ENCODE results near the gene RSPO3.
A peak's percentile ranks its signal among the peaks of the same experiment; 100 is the strongest.
"Not testable (repeated sequence)": the region's sequence is repeated elsewhere in the genome, so short reads cannot be mapped to it uniquely, and the experiment has no call there.

RSPO3 gene

DNA sequence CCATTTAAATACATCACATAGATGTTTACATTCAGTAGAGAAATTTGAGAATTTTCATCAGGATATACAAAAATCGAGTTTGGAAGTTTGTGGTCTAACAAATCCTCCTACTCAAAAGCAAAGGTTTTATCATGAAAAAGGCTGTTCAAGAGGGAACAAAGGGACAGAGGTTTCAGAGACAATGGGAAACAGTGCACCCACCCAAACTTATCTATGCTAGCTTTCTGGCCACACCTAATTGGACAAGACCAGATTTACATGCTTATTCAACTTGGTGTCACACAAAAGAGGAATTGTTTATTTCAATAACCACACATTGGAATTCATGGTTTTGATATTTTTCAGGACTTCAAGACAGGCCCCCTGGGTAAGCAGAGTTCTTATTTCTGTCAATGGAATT is 28.4 kb upstream of the RSPO3 start:
- no peaks in the 10 kb centered on the region for H3K9me3 ChIP-seq
- H3K4me1 ChIP-seq = no peaks in the 10 kb centered on the region
- TF ChIP-seq, protein P1, sequence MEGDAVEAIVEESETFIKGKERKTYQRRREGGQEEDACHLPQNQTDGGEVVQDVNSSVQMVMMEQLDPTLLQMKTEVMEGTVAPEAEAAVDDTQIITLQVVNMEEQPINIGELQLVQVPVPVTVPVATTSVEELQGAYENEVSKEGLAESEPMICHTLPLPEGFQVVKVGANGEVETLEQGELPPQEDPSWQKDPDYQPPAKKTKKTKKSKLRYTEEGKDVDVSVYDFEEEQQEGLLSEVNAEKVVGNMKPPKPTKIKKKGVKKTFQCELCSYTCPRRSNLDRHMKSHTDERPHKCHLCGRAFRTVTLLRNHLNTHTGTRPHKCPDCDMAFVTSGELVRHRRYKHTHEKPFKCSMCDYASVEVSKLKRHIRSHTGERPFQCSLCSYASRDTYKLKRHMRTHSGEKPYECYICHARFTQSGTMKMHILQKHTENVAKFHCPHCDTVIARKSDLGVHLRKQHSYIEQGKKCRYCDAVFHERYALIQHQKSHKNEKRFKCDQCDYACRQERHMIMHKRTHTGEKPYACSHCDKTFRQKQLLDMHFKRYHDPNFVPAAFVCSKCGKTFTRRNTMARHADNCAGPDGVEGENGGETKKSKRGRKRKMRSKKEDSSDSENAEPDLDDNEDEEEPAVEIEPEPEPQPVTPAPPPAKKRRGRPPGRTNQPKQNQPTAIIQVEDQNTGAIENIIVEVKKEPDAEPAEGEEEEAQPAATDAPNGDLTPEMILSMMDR (IDR thresholded peaks at IDR 0.05; ENCODE audit: low read depth, low read length) = no peak
- no peak for DNase-seq
- no peaks in the 10 kb centered on the region for H3K27me3 ChIP-seq
- H3K36me3 ChIP-seq = no peaks in the 10 kb centered on the region
- no peak overlapping the region for H3K4me3 ChIP-seq (ENCODE audit: low read depth, low read length)

DNA sequence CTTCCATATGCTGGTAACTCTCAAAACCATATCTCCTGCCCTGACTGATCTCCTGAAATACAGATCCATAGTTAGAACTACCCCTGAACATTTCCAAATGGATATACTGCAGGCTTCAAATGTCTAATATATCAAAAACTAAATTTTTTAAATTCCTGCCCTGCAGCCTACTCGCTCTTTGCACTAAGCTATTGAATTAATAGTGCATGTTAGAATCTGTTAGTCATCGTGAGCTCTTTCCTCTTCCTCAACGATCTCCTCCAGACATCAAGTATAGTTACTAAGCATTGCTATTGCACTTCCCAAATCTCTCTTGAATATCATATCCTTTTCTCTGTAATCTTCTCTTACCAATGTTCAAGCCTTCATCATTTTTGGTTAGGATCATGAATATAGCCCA is 26.0 kb upstream of the RSPO3 start:
- DNase-seq = no peak
- Histone ChIP-seq H3K4me3 (ENCODE audit: low read depth, low read length) (no peak overlapping the region), H3K9me3 (no peaks in the 10 kb centered on the region), H3K4me1 (no peaks in the 10 kb centered on the region), H3K36me3 (no peaks in the 10 kb centered on the region), H3K27me3 (no peaks in the 10 kb centered on the region; the same call in 1 of the 2 replicates)
- TF ChIP-seq, protein P1 (IDR thresholded peaks at IDR 0.05; ENCODE audit: low read depth, low read length) = no peak

DNA sequence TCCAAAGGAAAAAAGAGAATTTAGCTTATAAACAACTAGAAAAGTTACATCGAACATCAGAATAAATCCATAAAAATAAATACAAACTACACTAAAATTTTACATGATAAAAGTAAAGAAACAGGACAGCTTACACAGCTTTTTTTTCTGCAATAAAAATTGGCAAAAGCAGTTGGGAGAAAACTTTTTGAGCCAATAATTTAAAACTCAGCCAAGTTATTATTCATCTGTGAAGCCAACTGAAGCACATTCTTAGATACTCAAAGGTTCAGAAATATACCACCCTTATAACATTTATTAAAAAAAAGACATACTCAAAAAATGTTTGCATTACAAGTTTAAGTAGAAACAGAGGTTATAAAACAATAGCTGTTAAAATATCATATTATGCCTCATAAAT is 23.7 kb upstream of the RSPO3 start:
- no peaks in the 10 kb centered on the region for H3K4me1 ChIP-seq
- TF ChIP-seq, protein P1 (IDR thresholded peaks at IDR 0.05; ENCODE audit: low read depth, low read length) = no peak

DNA sequence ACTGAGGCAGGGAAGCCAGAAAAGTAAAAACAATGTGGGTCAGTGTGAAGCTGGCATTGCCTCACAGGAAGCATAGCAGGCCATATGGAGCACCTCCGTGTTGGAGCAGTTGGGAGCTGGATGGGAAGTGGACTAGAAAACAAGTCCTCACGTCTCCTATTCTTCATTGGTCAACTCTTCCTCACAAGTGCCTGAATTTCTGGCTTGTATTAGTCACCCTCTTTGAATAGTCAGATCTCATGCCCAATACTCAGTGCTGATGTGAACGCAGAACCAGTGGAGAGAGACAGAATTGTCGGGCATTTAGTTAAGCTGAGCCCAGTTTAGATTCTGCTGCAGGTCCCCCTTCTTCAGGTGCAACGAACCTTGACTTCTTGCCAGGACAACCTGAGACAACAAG is 22.3 kb upstream of the RSPO3 start:
- DNase-seq = no peak
- Histone ChIP-seq H3K27me3 (no peaks in the 10 kb centered on the region; the same call in 1 of the 2 replicates), H3K36me3 (no peaks in the 10 kb centered on the region), H3K4me1 (no peaks in the 10 kb centered on the region), H3K4me3 (ENCODE audit: low read depth, low read length) (no peak overlapping the region), H3K9me3 (no peaks in the 10 kb centered on the region)
- TF ChIP-seq, protein P1 (IDR thresholded peaks at IDR 0.05; ENCODE audit: low read depth, low read length) = no peak

More for the DNA sequence above, 23.7 kb upstream of the RSPO3 start:
- H3K27me3 ChIP-seq = no peaks in the 10 kb centered on the region; the same call in 1 of the 2 replicates
- no peak overlapping the region for H3K4me3 ChIP-seq (ENCODE audit: low read depth, low read length)
- no peak for DNase-seq
- no peaks in the 10 kb centered on the region for H3K36me3 ChIP-seq
- no peaks in the 10 kb centered on the region for H3K9me3 ChIP-seq

DNA sequence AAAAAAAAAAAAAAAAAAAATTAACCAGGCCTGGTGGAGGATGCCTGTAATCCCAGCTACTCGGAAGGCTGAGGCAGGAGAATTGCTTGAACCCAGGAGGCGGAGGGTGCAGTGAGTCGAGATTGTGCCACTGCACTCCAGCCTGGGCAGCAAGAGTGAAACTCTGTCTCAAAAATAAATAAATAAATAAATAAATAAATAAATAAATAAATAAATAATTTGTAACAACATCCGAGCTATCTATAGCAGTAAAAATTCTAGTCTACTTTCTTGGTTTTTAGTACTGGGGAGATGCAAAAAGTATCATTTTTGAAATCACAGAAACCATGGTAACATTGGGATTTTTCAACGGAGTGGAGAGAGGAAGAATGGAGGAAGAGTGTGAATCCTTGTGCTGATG is 21.0 kb upstream of the RSPO3 start:
- not testable (repeated sequence) for H3K9me3 ChIP-seq; H3K4me3 ChIP-seq (ENCODE audit: low read depth, low read length); DNase-seq; H3K4me1 ChIP-seq; H3K27me3 ChIP-seq; H3K36me3 ChIP-seq

DNA sequence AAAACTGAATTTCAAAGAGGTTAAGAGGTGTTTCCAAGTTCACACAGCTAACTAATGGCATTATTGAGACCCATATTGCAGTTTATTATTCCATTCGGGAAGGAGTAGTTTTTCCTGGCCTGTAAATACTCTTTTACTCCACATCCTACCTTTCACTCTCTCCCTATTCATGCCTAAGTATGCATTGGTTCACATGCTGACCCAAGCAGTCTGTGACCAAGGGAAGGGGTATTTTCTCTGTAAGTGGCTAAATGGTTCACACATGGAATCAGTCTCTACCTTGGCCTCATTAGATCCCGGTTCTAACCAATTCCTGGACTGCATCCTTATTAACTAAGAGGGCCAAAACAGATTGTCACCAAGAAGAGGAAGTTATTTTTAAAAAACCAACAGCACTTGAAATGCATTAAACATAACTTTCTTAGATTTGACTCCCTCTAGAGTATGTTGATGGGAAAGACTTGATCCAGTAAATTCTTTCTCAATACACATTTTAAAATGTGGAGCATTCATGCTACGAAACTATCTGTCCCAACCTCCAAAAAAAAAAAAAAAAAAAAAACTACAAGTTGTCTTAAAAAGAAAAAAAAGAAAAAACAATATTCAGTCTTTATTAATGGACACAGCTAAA is 17.8 kb upstream of the RSPO3 start:
- Histone ChIP-seq H3K4me1 (no peaks in the 10 kb centered on the region), H3K9me3 (no peaks in the 10 kb centered on the region), H3K36me3 (no peaks in the 10 kb centered on the region), H3K27me3 (peaks cover 5% of the 10 kb centered on the region; the same call in 1 of the 2 replicates), H3K4me3 (ENCODE audit: low read depth, low read length) (no peak overlapping the region)
- DNase-seq = no peak
- TF ChIP-seq, protein P1 (IDR thresholded peaks at IDR 0.05; ENCODE audit: low read depth, low read length) = peak; percentile 8; the same call in 1 of the 2 replicates

All from BE2C (cell line).